IMR-90 (cell line): Measurements from ENCODE around the gene PITPNC1. TPM values are rescaled to one million over a fixed set of nuclear protein-coding genes. Genes with fewer than 3 reads are reported as not detected.

ENCODE experiments used
- ATAC-seq: fragments of 200-7000 bp; cut with Tn5 transposase; 2 replicates; pipeline ENCODE4 v1.9.1; 2020; ENCODE audit warnings: low read depth, mild to moderate bottlenecking, moderate library complexity
- BruUV-seq: library from RNA; stranded (reverse); fragments of 400-500 nt; replicated peaks from 2 replicates; lab custom pipeline; 2021; lab: Mats Ljungman, UMichigan
- CTCF ChIA-PET: fragments of 300-600 bp; formaldehyde crosslinking; extraction: SDS; loops from one replicate; lab custom pipeline; 2021; ENCODE audit warnings: antibody characterized with exemption; lab: Yijun Ruan, JAX
- POLR2A ChIA-PET: fragments of 300-600 bp; sonication (Branson Sonifier 250); formaldehyde crosslinking; loops from one replicate; lab custom pipeline; 2022; ENCODE audit warnings: antibody characterized with exemption; ENCODE audit not compliant: unreplicated experiment; lab: Charles Lee
- DNase-seq: peaks from one replicate; pipeline ENCODE4 v3.0.0; 2013
- H2AFZ ChIP-seq: replicated peaks from 2 replicates; pipeline ENCODE3; 2013; ENCODE audit warnings: low read length, mild to moderate bottlenecking; ENCODE audit not compliant: poor library complexity
- H2AK5ac ChIP-seq: 2 replicates; pipeline ENCODE4 v1.6.1; 2013; ENCODE audit warnings: low read depth, low read length, inconsistent platforms
- H2AK9ac ChIP-seq: replicated peaks from 2 replicates; pipeline ENCODE3; 2013; ENCODE audit warnings: mild to moderate bottlenecking, low read depth, low read length, moderate library complexity; ENCODE audit not compliant: poor library complexity
- H2BK120ac ChIP-seq: 2 replicates; pipeline ENCODE4 v1.6.1; 2013; ENCODE audit warnings: low read depth, low read length, inconsistent platforms
- H2BK15ac ChIP-seq: 3 replicates; pipeline ENCODE4 v1.6.1; 2013; ENCODE audit warnings: low read depth, low read length, inconsistent platforms
- H2BK20ac ChIP-seq: 2 replicates; pipeline ENCODE4 v1.6.1; 2013; ENCODE audit warnings: low read depth, mild to moderate bottlenecking, inconsistent platforms, low read length, moderate library complexity
- H2BK5ac ChIP-seq: 2 replicates; pipeline ENCODE4 v1.6.1; 2013; ENCODE audit warnings: mild to moderate bottlenecking, low read depth, low read length, inconsistent platforms; ENCODE audit not compliant: poor library complexity, severe bottlenecking
- H3K14ac ChIP-seq: replicated peaks from 2 replicates; pipeline ENCODE4 v1.6.1; 2013; ENCODE audit warnings: low read depth, low read length, inconsistent platforms
- H3K18ac ChIP-seq: 2 replicates; pipeline ENCODE4 v1.6.1; 2013; ENCODE audit warnings: low read depth, low read length, control low read depth
- H3K23ac ChIP-seq: 2 replicates; pipeline ENCODE4 v1.6.1; 2013; ENCODE audit warnings: low read depth, low read length, inconsistent platforms
- H3K27ac ChIP-seq: 2 replicates; pipeline ENCODE4 v1.5.1; 2013; ENCODE audit warnings: mild to moderate bottlenecking, control low read depth, low read length; ENCODE audit not compliant: insufficient read depth
- H3K27me3 ChIP-seq: 2 replicates; pipeline ENCODE4 v1.6.1; 2013; ENCODE audit warnings: low read length; ENCODE audit not compliant: control insufficient read depth, insufficient read depth
- H3K36me3 ChIP-seq: 2 replicates; pipeline ENCODE4 v1.6.1; 2013; ENCODE audit warnings: low read length, mixed read lengths; ENCODE audit not compliant: control insufficient read depth, insufficient read depth
- H3K4ac ChIP-seq: 2 replicates; pipeline ENCODE4 v1.6.1; 2013; ENCODE audit warnings: low read depth, low read length, inconsistent platforms
- H3K4me1 ChIP-seq: 2 replicates; pipeline ENCODE4 v1.6.1; 2013; ENCODE audit warnings: low read length, mixed read lengths; ENCODE audit not compliant: control insufficient read depth, insufficient read depth
- H3K4me2 ChIP-seq: 2 replicates; pipeline ENCODE4 v1.6.1; 2013; ENCODE audit warnings: low read depth, mild to moderate bottlenecking, control low read depth, low read length, moderate library complexity
- H3K4me3 ChIP-seq: 2 replicates; pipeline ENCODE4 v1.5.1; 2013; ENCODE audit warnings: low read depth, mild to moderate bottlenecking, control low read depth, low read length, moderate library complexity; ENCODE audit not compliant: insufficient read depth
- H3K56ac ChIP-seq: 2 replicates; pipeline ENCODE4 v1.6.1; 2013; ENCODE audit warnings: low read length, inconsistent platforms; ENCODE audit not compliant: insufficient read depth; ENCODE audit errors: extremely low read depth
- H3K79me1 ChIP-seq, 2 experiments: 2 replicates each; pipeline ENCODE4 v1.6.1; 2013; ENCODE audit warnings: low read length in 2 of 2, inconsistent platforms in 1 of 2, low read depth in 1 of 2
- H3K9ac ChIP-seq: 2 replicates; pipeline ENCODE4 v1.6.1; 2013; ENCODE audit warnings: low read depth, low read length, control low read depth
- H3K9me1 ChIP-seq: 2 replicates; pipeline ENCODE4 v1.6.1; 2013; ENCODE audit warnings: low read length, inconsistent platforms; ENCODE audit not compliant: insufficient read depth
- H3K9me3 ChIP-seq: 2 replicates; pipeline ENCODE4 v1.6.1; 2013; ENCODE audit warnings: low read length; ENCODE audit not compliant: control insufficient read depth, insufficient read depth
- H4K20me1 ChIP-seq: 2 replicates; pipeline ENCODE4 v1.6.1; 2013; ENCODE audit warnings: low read length, inconsistent platforms; ENCODE audit not compliant: insufficient read depth
- H4K5ac ChIP-seq: 2 replicates; pipeline ENCODE4 v1.6.1; 2013; ENCODE audit warnings: mild to moderate bottlenecking, low read depth, low read length, control low read depth
- H4K8ac ChIP-seq, 2 experiments: 2 replicates each; pipeline ENCODE4 v1.6.1; 2013; ENCODE audit warnings: low read depth in 2 of 2, low read length in 2 of 2, control low read depth in 1 of 2, inconsistent platforms in 1 of 2
- H4K91ac ChIP-seq: 2 replicates; pipeline ENCODE4 v1.6.1; 2013; ENCODE audit warnings: low read depth, low read length, inconsistent platforms; ENCODE audit not compliant: insufficient read depth
- CEBPB ChIP-seq: IDR thresholded peaks from 2 replicates; pipeline ENCODE4 v1.6.1; 2012; ENCODE audit warnings: low read depth, low read length, improper control_type of control experiment
- FOS ChIP-seq: fragments of 150-350 bp; IDR thresholded peaks from 2 replicates; pipeline ENCODE4 v1.6.1; 2016; ENCODE audit warnings: low read depth, low read length
- WGBS, 2 experiments: methylation state at CpG; one replicate each; pipeline versions ENCODE4 v1.1.5 to v1.1.7; 2013; ENCODE audit warnings: missing lambda C conversion rate in 2 of 2; ENCODE audit not compliant: insufficient read length in 1 of 2; ENCODE audit errors: extremely low coverage in 2 of 2; 5-methylcytosine and 5-hydroxymethylcytosine counted together
- dilution Hi-C: fragments of 300-500 bp; cut with HindIII; formaldehyde crosslinking; loops from one replicate; pipeline ENCODE4 v1.14.3; 2018; ENCODE audit warnings: low sequenced_read_pairs; ENCODE audit not compliant: unreplicated experiment
- in situ Hi-C: fragments of 300-500 bp; cut with MboI; formaldehyde crosslinking; loops from 3 replicates; pipeline ENCODE4 v1.14.3; 2019; ENCODE audit warnings: low sequenced_read_pairs, inconsistent platforms, mixed read lengths
- intact Hi-C: fragments of 100-400 bp; cut with micrococcal nuclease; formaldehyde crosslinking; loops from 2 replicates; pipeline ENCODE4 v1.10.0; 2022
- polyA plus RNA-seq, 3 experiments: library from polyadenylated mRNA; depleted of rRNA; stranded (reverse); fragments of >200 nt; gene quantifications; 2 replicates each; pipeline ENCODE4 v1.2.3, GENCODE V29; 2012; ENCODE audit warnings: low replicate concordance in 1 of 3
- total RNA-seq: library from RNA; depleted of rRNA; stranded (reverse); fragments of >200 nt; gene quantifications from 2 replicates; pipeline ENCODE4 v1.2.3, GENCODE V29; 2012

The PITPNC1 gene
- total and polyA plus RNA-seq, 2 of the 4 experiments (the other 2 are of a cell fraction) = 4.1 TPM

DNA sequence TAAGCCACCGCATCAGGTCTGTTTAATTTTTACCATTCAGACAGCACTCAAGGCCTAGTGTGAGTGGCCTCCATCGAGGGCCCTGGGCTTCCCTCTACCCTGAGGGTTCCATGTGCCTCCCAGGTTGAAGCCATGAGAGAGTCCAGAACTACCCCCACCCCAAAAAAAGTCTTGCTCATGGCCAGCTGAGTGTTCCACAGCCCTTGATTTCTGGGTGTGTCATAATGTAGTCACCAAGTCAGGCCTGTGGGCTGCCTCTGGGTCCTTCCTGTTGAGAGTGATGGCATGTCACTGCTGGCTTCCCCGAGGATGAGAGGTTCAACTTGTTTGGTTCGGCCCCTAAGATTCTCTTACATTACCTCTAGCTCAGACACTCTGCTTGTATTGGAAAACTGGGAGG is 100.6 kb downstream of the PITPNC1 start:
- peak; percentile 56 for ATAC-seq
- H2AFZ ChIP-seq = peak overlapping the region; percentile 87
- WGBS, 2 experiments = no CpG with 5 or more reads among the region's 4 CpGs
- TF ChIP-seq CEBPB (no peak), FOS (peak; percentile 9; the same call in 1 of the 2 replicates)
- peak overlapping the region; percentile 5 for H2AK9ac ChIP-seq
- dilution Hi-C loops = no loop called here
- H2BK15ac ChIP-seq = peak overlapping the region; percentile 12; the same call in 2 of the 3 replicates
- peak overlapping the region; percentile 62 for H2AK5ac ChIP-seq
- H3K4me3 ChIP-seq = no peak overlapping the region
- POLR2A ChIA-PET = no interaction called here
- H3K14ac ChIP-seq = peak overlapping the region; percentile 26
- H3K56ac ChIP-seq = 0 out of 2 replicates have a peak overlapping the region, but pooled peaks have one; percentile 26
- peak overlapping the region; percentile 33 for H3K23ac ChIP-seq
- in situ Hi-C loops = no loop called here
- H3K79me1 ChIP-seq = peaks cover 16 to 53% of the 10 kb centered on the region in 2 experiments
- H3K4ac ChIP-seq = peak overlapping the region; percentile 34
- peak overlapping the region; percentile 7 for H2BK5ac ChIP-seq
- peak overlapping the region; percentile 64; the same call in 1 of the 2 replicates for H2BK120ac ChIP-seq
- H3K27ac ChIP-seq = no peak overlapping the region; the same call in 1 of the 2 replicates
- H3K18ac ChIP-seq = no peak overlapping the region; the same call in 1 of the 2 replicates
- peak overlapping the region; percentile 14; the same call in 1 of the 2 replicates for H4K5ac ChIP-seq
- peak overlapping the region; percentile 7; the same call in 1 of the 2 replicates for H3K9ac ChIP-seq
- no peaks in the 10 kb centered on the region for H4K20me1 ChIP-seq
- H3K27me3 ChIP-seq = no peaks in the 10 kb centered on the region
- H3K4me1 ChIP-seq = peaks cover 8% of the 10 kb centered on the region
- peak; percentile 80 for DNase-seq
- no TSS peak for BruUV-seq
- peak overlapping the region; percentile 62 to 84 for H4K8ac ChIP-seq
- H2BK20ac ChIP-seq = peak overlapping the region; percentile 17; the same call in 1 of the 2 replicates
- H3K36me3 ChIP-seq = no peaks in the 10 kb centered on the region
- H3K4me2 ChIP-seq = peak overlapping the region; percentile 61; the same call in 1 of the 2 replicates
- intact Hi-C loops = loop anchor here (10.0 kb wide), 1 partner anchor 207 kb away; no protein-coding TSS in a partner anchor
- CTCF ChIA-PET = interaction anchor here (1.2 kb wide), 1 partner anchor 13 kb away, joined by 4 read pairs; no protein-coding TSS in a partner anchor
- H3K9me3 ChIP-seq = no peaks in the 10 kb centered on the region
- peak overlapping the region; percentile 66 for H4K91ac ChIP-seq
- H3K9me1 ChIP-seq = peaks cover 9% of the 10 kb centered on the region
